Measurements from ENCODE around the gene CRACR2B.

Gene CRACR2B

GRCh38 chr11:852762-853161, 25.0 kb downstream of the CRACR2B start:
- TF ChIP-seq CTCF (IDR thresholded peaks at IDR 0.05; ENCODE audit: low read depth, low read length): no peak
- H3K4me3 ChIP-seq (ENCODE audit: low read depth, low read length): no peak overlapping the region

GRCh38 chr11:853682-854448, 26.1 kb downstream of the CRACR2B start:
- no peak for DNase-seq

More at GRCh38 chr11:852762-853161, 25.0 kb downstream of the CRACR2B start:
- Histone ChIP-seq H3K9me3 (no peaks in the 10 kb centered on the region), H3K27me3 (no peaks in the 10 kb centered on the region; the same call in 1 of the 2 replicates), H3K4me1 (peaks cover 14% of the 10 kb centered on the region), H3K36me3 (no peaks in the 10 kb centered on the region)
- no peak for DNase-seq

GRCh38 chr11:854601-855329, 27.0 kb downstream of the CRACR2B start:
- H3K4me1 ChIP-seq: peaks cover 9% of the 10 kb centered on the region
- TF ChIP-seq CTCF (IDR thresholded peaks at IDR 0.05; ENCODE audit: low read depth, low read length): no peak
- H3K36me3 ChIP-seq: no peaks in the 10 kb centered on the region
- no peak for DNase-seq
- no peak overlapping the region for H3K4me3 ChIP-seq (ENCODE audit: low read depth, low read length)
- no peaks in the 10 kb centered on the region; the same call in 1 of the 2 replicates for H3K27me3 ChIP-seq
- H3K9me3 ChIP-seq: no peaks in the 10 kb centered on the region

More at GRCh38 chr11:853682-854448, 26.1 kb downstream of the CRACR2B start:
- no peaks in the 10 kb centered on the region for H3K36me3 ChIP-seq
- peaks cover 9% of the 10 kb centered on the region for H3K4me1 ChIP-seq
- H3K9me3 ChIP-seq: no peaks in the 10 kb centered on the region
- no peak overlapping the region for H3K4me3 ChIP-seq (ENCODE audit: low read depth, low read length)
- H3K27me3 ChIP-seq: no peaks in the 10 kb centered on the region; the same call in 1 of the 2 replicates
- no peak for TF ChIP-seq CTCF (IDR thresholded peaks at IDR 0.05; ENCODE audit: low read depth, low read length)

- Histone ChIP-seq H3K4me1 (peaks cover 14% of the 10 kb centered on the region), H3K36me3 (no peaks in the 10 kb centered on the region), H3K4me3 (ENCODE audit: low read depth, low read length) (no peak overlapping the region), H3K27me3 (no peaks in the 10 kb centered on the region; the same call in 1 of the 2 replicates), H3K9me3 (no peaks in the 10 kb centered on the region)
- DNase-seq: no peak
- no peak for TF ChIP-seq CTCF (IDR thresholded peaks at IDR 0.05; ENCODE audit: low read depth, low read length)
Observed at GRCh38 chr11:855330-855674, 27.6 kb downstream of the CRACR2B start.

GRCh38 chr11:855796-856195, 28.1 kb downstream of the CRACR2B start:
- Histone ChIP-seq H3K36me3 (no peaks in the 10 kb centered on the region), H3K4me1 (peaks cover 15% of the 10 kb centered on the region), H3K9me3 (no peaks in the 10 kb centered on the region), H3K27me3 (no peaks in the 10 kb centered on the region), H3K4me3 (ENCODE audit: low read depth, low read length) (no peak overlapping the region)
- DNase-seq: no peak
- no peak for TF ChIP-seq CTCF (IDR thresholded peaks at IDR 0.05; ENCODE audit: low read depth, low read length)

- peaks cover 15% of the 10 kb centered on the region for H3K4me1 ChIP-seq
- H3K4me3 ChIP-seq (ENCODE audit: low read depth, low read length): no peak overlapping the region
- no peaks in the 10 kb centered on the region for H3K27me3 ChIP-seq
- H3K36me3 ChIP-seq: no peaks in the 10 kb centered on the region
- TF ChIP-seq CTCF (IDR thresholded peaks at IDR 0.05; ENCODE audit: low read depth, low read length): no peak
- no peak for DNase-seq
- H3K9me3 ChIP-seq: no peaks in the 10 kb centered on the region
Observed at GRCh38 chr11:856397-856796, 28.7 kb downstream of the CRACR2B start.

All from BE2C (cell line).